Common myeloid progenitor, CD34-positive (primary cell): ENCODE results near the gene FBXW7.

Experiments
- CTCF ChIA-PET: fragments of 350-600 bp; sonication (Branson Sonifier 250); formaldehyde crosslinking; loops from one replicate; lab custom pipeline; 2021; ENCODE audit warnings: antibody characterized with exemption; lab: Charles Lee
- POLR2A ChIA-PET: fragments of 350-600 bp; sonication (Branson Sonifier 250); formaldehyde crosslinking; loops from one replicate; lab custom pipeline; 2021; ENCODE audit warnings: antibody characterized with exemption; lab: Charles Lee
- DNase-seq, 3 donors: peaks; one replicate each; pipeline versions ENCODE4 v3.0.0 to v3.0.0-alpha.2; 2013
- H3K27ac ChIP-seq, 2 experiments: 1 replicate in 1 of 2; 2 replicates in 1 of 2; pipeline ENCODE4 v1.7.0; 2013; ENCODE audit warnings: inconsistent platforms in 2 of 2, low read length in 2 of 2, mild to moderate bottlenecking in 2 of 2, low read depth in 1 of 2, moderate library complexity in 1 of 2; ENCODE audit not compliant: severe bottlenecking in 2 of 2, insufficient read depth in 1 of 2, poor library complexity in 1 of 2
- H3K27me3 ChIP-seq, 5 experiments: replicated peaks in 2 of 5; 1 replicate in 3 of 5; 2 replicates in 2 of 5; pipeline versions ENCODE4 v1.6.1 to v1.7.0; 2013; ENCODE audit warnings: low read length in 4 of 5, mild to moderate bottlenecking in 2 of 5, moderate library complexity in 2 of 5, inconsistent platforms in 1 of 5; ENCODE audit not compliant: insufficient read depth in 5 of 5, control insufficient read depth in 4 of 5
- H3K36me3 ChIP-seq, 4 experiments: 1 replicate in 2 of 4; 2 replicates in 2 of 4; pipeline versions ENCODE4 v1.6.1 to v1.7.0; 2013; ENCODE audit warnings: low read length in 3 of 4, control low read depth in 1 of 4, mild to moderate bottlenecking in 1 of 4; ENCODE audit not compliant: control insufficient read depth in 4 of 4, insufficient read depth in 4 of 4
- H3K4me1 ChIP-seq, 4 experiments: 1 replicate in 3 of 4; 2 replicates in 1 of 4; pipeline versions ENCODE4 v1.6.1 to v1.7.1; 2013; ENCODE audit warnings: low read length in 3 of 4, mild to moderate bottlenecking in 3 of 4, control low read depth in 1 of 4, inconsistent platforms in 1 of 4, moderate library complexity in 1 of 4; ENCODE audit not compliant: control insufficient read depth in 4 of 4, insufficient read depth in 4 of 4; ENCODE audit errors: control extremely low read depth in 1 of 4
- H3K4me3 ChIP-seq, 7 experiments: 1 replicate in 4 of 7; 2 replicates in 3 of 7; pipeline versions ENCODE4 v1.5.1 to v1.7.0; 2013; ENCODE audit warnings: mild to moderate bottlenecking in 7 of 7, low read length in 6 of 7, moderate library complexity in 6 of 7, inconsistent platforms in 2 of 7, low read depth in 2 of 7, control low read depth in 1 of 7; ENCODE audit not compliant: insufficient read depth in 4 of 7, control insufficient read depth in 1 of 7; ENCODE audit errors: extremely low read depth in 1 of 7
- H3K9me3 ChIP-seq, 5 experiments: 1 replicate in 4 of 5; 2 replicates in 1 of 5; pipeline versions ENCODE4 v1.6.1 to v1.7.1; 2013; ENCODE audit warnings: low read length in 4 of 5, mild to moderate bottlenecking in 2 of 5, inconsistent platforms in 1 of 5, low read depth in 1 of 5, moderate library complexity in 1 of 5; ENCODE audit not compliant: control insufficient read depth in 4 of 5, insufficient read depth in 2 of 5; ENCODE audit errors: control extremely low read depth in 1 of 5
- WGBS: methylation state at CpG from one replicate; pipeline ENCODE4 v1.1.5; 2013; ENCODE audit not compliant: insufficient coverage; 5-methylcytosine and 5-hydroxymethylcytosine counted together

The FBXW7 gene

GRCh38 chr4:152467101-152467500, 68.8 kb downstream of the FBXW7 start:
- WGBS = 92% methylated on average over 4 of the region's 4 CpGs
- ChIA-PET CTCF (interaction anchor here (1.1 kb wide), 1 partner anchor 30 kb away, joined by 3 read pairs; no protein-coding TSS in a partner anchor), POLR2A (no interaction called here)
- Histone ChIP-seq H3K9me3 (no peaks in the 10 kb centered on the region), H3K27ac (no peak overlapping the region), H3K4me3 (no peak overlapping the region), H3K4me1 (peaks cover 12 to 31% (median 26%) of the 10 kb centered on the region in 4 experiments), H3K27me3 (no peaks in the 10 kb centered on the region), H3K36me3 (no peaks in the 10 kb centered on the region)
- peak in 2 of 3 donors; percentile 41 to 43 for DNase-seq

- no peak overlapping the region for H3K27ac ChIP-seq
- DNase-seq = peak in 2 of 3 donors; percentile 45 to 61
- H3K9me3 ChIP-seq = no peaks in the 10 kb centered on the region
- 17% methylated on average over 2 of the region's 5 CpGs for WGBS
- POLR2A ChIA-PET = no interaction called here
- peaks cover 19 to 52% (median 38%) of the 10 kb centered on the region in 4 experiments for H3K4me1 ChIP-seq
- H3K4me3 ChIP-seq = no peak overlapping the region
- H3K27me3 ChIP-seq = no peaks in the 10 kb centered on the region
- CTCF ChIA-PET = interaction anchor here (0.8 kb wide), 1 partner anchor 10 kb away, joined by 5 read pairs; no protein-coding TSS in a partner anchor
- H3K36me3 ChIP-seq = no peaks in the 10 kb centered on the region
These were observed 71.7 kb downstream of the FBXW7 start for GRCh38 chr4:152464030-152464823.

- Histone ChIP-seq H3K4me3 (no peak overlapping the region), H3K9me3 (no peaks in the 10 kb centered on the region), H3K4me1 (peaks cover 20 to 59% (median 41%) of the 10 kb centered on the region in 4 experiments), H3K27me3 (no peaks in the 10 kb centered on the region), H3K27ac (no peak overlapping the region), H3K36me3 (no peaks in the 10 kb centered on the region)
- WGBS = no CpG with 5 or more reads among the region's 2 CpGs
- ChIA-PET POLR2A (interaction anchor here (0.6 kb wide), 1 partner anchor 284 kb away, joined by 3 read pairs; no protein-coding TSS in a partner anchor), CTCF (interaction anchor here (0.8 kb wide), 1 partner anchor 9 kb away, joined by 5 read pairs; no protein-coding TSS in a partner anchor)
- peak in 2 of 3 donors; percentile 13 to 33 for DNase-seq
These were observed 72.3 kb downstream of the FBXW7 start for GRCh38 chr4:152463562-152463961.

- POLR2A ChIA-PET = no interaction called here
- 100% methylated on average over 1 of the region's 1 CpG for WGBS
- CTCF ChIA-PET = no interaction called here
- peaks cover 24 to 64% (median 45%) of the 10 kb centered on the region in 4 experiments for H3K4me1 ChIP-seq
- no peaks in the 10 kb centered on the region for H3K27me3 ChIP-seq
- DNase-seq = no peak
- no peaks in the 10 kb centered on the region for H3K36me3 ChIP-seq
- H3K27ac ChIP-seq = no peak overlapping the region
- H3K4me3 ChIP-seq = no peak overlapping the region
- no peaks in the 10 kb centered on the region for H3K9me3 ChIP-seq
These were observed 73.2 kb downstream of the FBXW7 start for GRCh38 chr4:152462695-152463094.

GRCh38 chr4:152462047-152462446, 73.8 kb downstream of the FBXW7 start:
- CTCF ChIA-PET = no interaction called here
- 53% methylated on average over 2 of the region's 2 CpGs for WGBS
- Histone ChIP-seq H3K4me3 (no peak overlapping the region), H3K9me3 (no peaks in the 10 kb centered on the region), H3K4me1 (peaks cover 24 to 64% (median 45%) of the 10 kb centered on the region in 4 experiments), H3K27ac (no peak overlapping the region), H3K27me3 (no peaks in the 10 kb centered on the region), H3K36me3 (no peaks in the 10 kb centered on the region)
- peak; percentile 29 to 91 (median 85) for DNase-seq
- POLR2A ChIA-PET = no interaction called here

GRCh38 chr4:152460488-152460887, 75.4 kb downstream of the FBXW7 start:
- POLR2A ChIA-PET = no interaction called here
- H3K9me3 ChIP-seq = no peaks in the 10 kb centered on the region
- no peaks in the 10 kb centered on the region for H3K36me3 ChIP-seq
- CTCF ChIA-PET = no interaction called here
- no peak overlapping the region for H3K4me3 ChIP-seq
- H3K27me3 ChIP-seq = no peaks in the 10 kb centered on the region
- peak; percentile 18 to 67 (median 58) for DNase-seq
- WGBS = no CpG with 5 or more reads among the region's 1 CpG
- no peak overlapping the region for H3K27ac ChIP-seq
- H3K4me1 ChIP-seq = peaks cover 24 to 64% (median 46%) of the 10 kb centered on the region in 4 experiments

- Histone ChIP-seq H3K27me3 (no peaks in the 10 kb centered on the region), H3K27ac (no peak overlapping the region), H3K4me1 (peaks cover 17 to 53% (median 40%) of the 10 kb centered on the region in 4 experiments), H3K9me3 (no peaks in the 10 kb centered on the region), H3K36me3 (no peaks in the 10 kb centered on the region), H3K4me3 (no peak overlapping the region)
- ChIA-PET POLR2A (interaction anchor here (0.6 kb wide), 1 partner anchor 72 kb away, joined by 3 read pairs; no protein-coding TSS in a partner anchor), CTCF (interaction anchor here (0.5 to 1.5 kb wide), 7 partner anchors 19 to 387 kb away, joined by 3 to 4 read pairs (median 3); no protein-coding TSS in a partner anchor)
- DNase-seq = no peak
- no CpG with 5 or more reads among the region's 1 CpG for WGBS
These were observed 76.6 kb downstream of the FBXW7 start for GRCh38 chr4:152459326-152459725.
